Smooth muscle cell (in vitro differentiated cells): ENCODE results near the gene ATP8B3. TPM values are rescaled to one million over a fixed set of nuclear protein-coding genes. Genes with fewer than 3 reads are reported as not detected.

Experiments
- DNase-seq: peaks from one replicate; lab custom pipeline; 2025; ENCODE audit not compliant: unreplicated experiment; lab: John Stamatoyannopoulos, UW
- H2AFZ ChIP-seq: fragments of 200-600 bp; sonication (generic); 2 replicates; pipeline ENCODE4 v1.6.0; 2016; ENCODE audit warnings: antibody characterized with exemption, low read depth, mild to moderate bottlenecking
- H3F3A ChIP-seq: fragments of 200-600 bp; sonication (generic); 2 replicates; pipeline ENCODE4 v1.6.0; 2017; ENCODE audit warnings: antibody characterized with exemption, low read depth
- H3K27ac ChIP-seq: fragments of 200-600 bp; sonication (generic); 2 replicates; pipeline ENCODE4 v1.5.1; 2016; ENCODE audit warnings: low read depth, mild to moderate bottlenecking
- H3K27me3 ChIP-seq: fragments of 200-600 bp; sonication (generic); 2 replicates; pipeline ENCODE4 v1.6.1; 2016; ENCODE audit warnings: low read depth, mild to moderate bottlenecking
- H3K36me3 ChIP-seq: fragments of 200-600 bp; sonication (generic); 2 replicates; pipeline ENCODE4 v1.5.1; 2016; ENCODE audit warnings: low read depth
- H3K4me1 ChIP-seq: fragments of 200-600 bp; sonication (generic); 2 replicates; pipeline ENCODE4 v1.5.1; 2016; ENCODE audit warnings: low read depth
- H3K4me2 ChIP-seq: fragments of 200-600 bp; sonication (generic); 2 replicates; pipeline ENCODE4 v1.6.0; 2016; ENCODE audit warnings: mild to moderate bottlenecking
- H3K4me3 ChIP-seq: fragments of 200-600 bp; sonication (generic); 2 replicates; pipeline ENCODE4 v1.5.1; 2016; ENCODE audit warnings: mild to moderate bottlenecking
- H3K79me2 ChIP-seq: fragments of 200-600 bp; sonication (generic); 2 replicates; pipeline ENCODE4 v1.6.0; 2016; ENCODE audit warnings: low read depth, mild to moderate bottlenecking
- H3K9ac ChIP-seq: fragments of 200-600 bp; sonication (generic); 2 replicates; pipeline ENCODE4 v1.6.0; 2016; ENCODE audit warnings: low read depth
- H3K9me3 ChIP-seq: fragments of 200-600 bp; sonication (generic); replicated peaks from 2 replicates; pipeline ENCODE4 v1.5.1; 2016; ENCODE audit warnings: low read depth
- H4K20me1 ChIP-seq: fragments of 200-600 bp; sonication (generic); 2 replicates; pipeline ENCODE4 v1.6.0; 2016; ENCODE audit warnings: low read depth
- CTCF ChIP-seq: fragments of 200-600 bp; sonication (generic); IDR thresholded peaks from 2 replicates; pipeline ENCODE4 v1.5.1; 2017; ENCODE audit warnings: borderline replicate concordance, mild to moderate bottlenecking, antibody characterized with exemption; ENCODE audit not compliant: insufficient read depth, poor library complexity, severe bottlenecking
- WGBS: methylation state at CpG from one replicate; pipeline ENCODE4 v1.1.7; 2016; ENCODE audit warnings: low lambda C conversion rate; 5-methylcytosine and 5-hydroxymethylcytosine counted together
- polyA plus RNA-seq: library from polyadenylated mRNA; unstranded; fragments of >200 nt; fragmentation: Nextera tagmentation; extraction: Ambion mirVana; gene quantifications from 2 replicates; pipeline ENCODE4 v1.2.1, GENCODE V29; 2016
- total RNA-seq: library from RNA; depleted of rRNA; stranded (reverse); fragments of >200 nt; gene quantifications from 2 replicates; pipeline ENCODE4 v1.2.3, GENCODE V29; 2014

Gene ATP8B3
- total and polyA plus RNA-seq, 2 experiments from 2014 or later, result 2.8 to 3.9 TPM

- Histone ChIP-seq H3K9ac (no peak overlapping the region), H2AFZ (no peak overlapping the region), H3K27me3 (peaks cover 76% of the 10 kb centered on the region), H3K79me2 (no peaks in the 10 kb centered on the region), H3F3A (no peaks in the 10 kb centered on the region), H4K20me1 (no peaks in the 10 kb centered on the region), H3K27ac (no peak overlapping the region), H3K4me3 (no peak overlapping the region), H3K4me2 (no peak overlapping the region), H3K36me3 (no peaks in the 10 kb centered on the region), H3K9me3 (no peaks in the 10 kb centered on the region), H3K4me1 (no peaks in the 10 kb centered on the region)
- WGBS, result 32% methylated on average over 8 of the region's 10 CpGs
- TF ChIP-seq CTCF, result no peak
- no peak for DNase-seq
These were observed 45.2 kb downstream of the ATP8B3 start for GRCh38 chr19:1766800-1767352.

GRCh38 chr19:1765904-1766799, 45.9 kb downstream of the ATP8B3 start:
- Histone ChIP-seq H3K4me2 (no peak overlapping the region), H3F3A (no peaks in the 10 kb centered on the region), H3K36me3 (no peaks in the 10 kb centered on the region), H3K4me3 (no peak overlapping the region), H3K4me1 (no peaks in the 10 kb centered on the region), H2AFZ (no peak overlapping the region), H3K9ac (no peak overlapping the region), H4K20me1 (no peaks in the 10 kb centered on the region), H3K79me2 (no peaks in the 10 kb centered on the region), H3K27ac (no peak overlapping the region), H3K9me3 (no peaks in the 10 kb centered on the region), H3K27me3 (peaks cover 83% of the 10 kb centered on the region)
- no peak for DNase-seq
- 21% methylated on average over 36 of the region's 38 CpGs for WGBS
- no peak for TF ChIP-seq CTCF

GRCh38 chr19:1765232-1765903, 46.7 kb downstream of the ATP8B3 start:
- Histone ChIP-seq H3K9ac (no peak overlapping the region), H3K27me3 (peaks cover 91% of the 10 kb centered on the region), H3K4me2 (no peak overlapping the region), H3K79me2 (no peaks in the 10 kb centered on the region), H3K27ac (no peak overlapping the region), H4K20me1 (no peaks in the 10 kb centered on the region), H3K4me1 (no peaks in the 10 kb centered on the region), H2AFZ (no peak overlapping the region), H3K36me3 (no peaks in the 10 kb centered on the region), H3F3A (no peaks in the 10 kb centered on the region), H3K9me3 (no peaks in the 10 kb centered on the region), H3K4me3 (no peak overlapping the region)
- WGBS, result 38% methylated on average over 29 of the region's 33 CpGs
- DNase-seq, result no peak
- TF ChIP-seq CTCF, result no peak
